Measurements from ENCODE around the gene NPY4R2.
"Not testable (repeated sequence)": the region's sequence is repeated elsewhere in the genome, so short reads cannot be mapped to it uniquely, and the experiment has no call there.

NPY4R2 gene

DNA sequence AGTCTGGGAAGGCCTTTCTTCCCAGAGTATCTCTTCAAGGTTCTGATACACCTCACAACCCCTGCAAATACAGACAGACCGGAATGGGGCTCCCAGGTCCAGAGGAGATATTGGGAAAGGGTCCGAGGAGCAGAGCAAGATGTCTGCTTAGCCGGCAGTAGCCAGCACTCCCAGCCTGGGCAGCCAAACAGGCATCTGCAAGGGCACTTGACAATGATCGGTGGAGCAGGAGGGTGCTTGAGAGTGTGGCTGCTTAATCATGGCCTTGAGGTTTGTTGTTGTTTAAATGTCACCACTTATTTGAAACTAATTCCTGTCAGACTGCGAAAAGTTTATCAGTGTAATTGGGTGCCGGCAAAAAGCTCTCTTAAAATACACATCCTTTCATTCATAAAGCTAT is 15.0 kb downstream of the NPY4R2 start:
- DNase-seq: not testable (repeated sequence)

DNA sequence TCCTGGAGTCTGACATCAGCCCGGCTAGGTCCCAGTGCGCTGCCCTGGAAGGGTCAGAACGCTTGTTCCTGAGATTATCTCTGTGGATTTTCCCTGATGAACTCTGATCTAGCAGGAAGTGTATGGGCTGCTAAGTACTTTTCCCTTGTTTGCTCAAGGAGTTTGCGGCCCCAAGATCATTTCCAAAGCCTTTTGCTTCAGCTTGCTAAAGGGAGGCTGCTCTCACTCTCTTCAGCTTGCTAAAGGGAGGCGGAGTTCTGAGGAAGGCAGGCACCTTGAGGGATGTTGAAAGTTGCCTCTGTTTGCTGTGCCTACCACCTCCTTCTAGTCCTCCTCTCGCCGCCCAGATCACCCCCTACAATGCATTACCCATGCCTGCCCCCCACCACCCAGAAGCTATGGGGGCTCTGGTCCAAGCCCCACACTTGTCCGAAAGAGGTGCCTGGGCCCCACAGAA is 18.3 kb downstream of the NPY4R2 start:
- not testable (repeated sequence) for DNase-seq

DNA sequence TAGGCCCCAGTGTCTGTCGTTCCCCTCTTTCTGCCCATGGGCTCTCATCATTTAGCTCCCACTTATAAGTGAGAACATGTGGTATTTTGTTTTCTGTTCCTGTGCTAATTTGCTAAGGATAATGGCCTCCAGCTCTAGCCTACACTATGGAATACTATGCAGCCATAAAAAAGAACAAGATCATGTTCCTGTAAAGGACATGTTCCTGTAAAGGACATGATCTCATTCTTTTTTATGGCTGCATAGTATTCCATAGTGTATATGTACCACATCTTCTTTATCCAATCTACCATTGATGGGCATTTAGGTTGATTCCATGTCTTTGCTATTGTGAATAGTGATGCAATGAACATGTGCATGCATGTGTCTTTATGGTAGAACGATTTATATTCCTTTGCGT is 19.2 kb downstream of the NPY4R2 start:
- not testable (repeated sequence) for DNase-seq

DNA sequence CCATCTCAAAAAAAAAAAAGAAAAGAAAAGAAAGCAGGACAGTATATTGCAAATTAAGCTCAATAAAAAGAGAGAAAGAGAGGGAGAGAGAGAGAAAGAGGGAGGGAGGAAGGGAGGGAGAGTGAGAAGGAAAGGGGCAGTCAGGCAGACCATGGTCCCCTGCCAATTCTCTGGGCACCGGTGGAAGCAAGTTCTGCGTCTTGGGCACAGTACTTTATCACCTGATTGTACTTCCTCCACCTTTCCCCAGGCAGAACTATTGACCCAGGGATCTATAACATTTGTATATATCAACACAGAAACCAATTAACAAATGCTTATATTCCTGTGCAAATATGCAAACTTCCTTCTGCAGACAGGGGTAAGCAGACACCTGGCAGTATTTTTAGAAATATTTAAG is 22.4 kb downstream of the NPY4R2 start:
- DNase-seq: not testable (repeated sequence)

DNA sequence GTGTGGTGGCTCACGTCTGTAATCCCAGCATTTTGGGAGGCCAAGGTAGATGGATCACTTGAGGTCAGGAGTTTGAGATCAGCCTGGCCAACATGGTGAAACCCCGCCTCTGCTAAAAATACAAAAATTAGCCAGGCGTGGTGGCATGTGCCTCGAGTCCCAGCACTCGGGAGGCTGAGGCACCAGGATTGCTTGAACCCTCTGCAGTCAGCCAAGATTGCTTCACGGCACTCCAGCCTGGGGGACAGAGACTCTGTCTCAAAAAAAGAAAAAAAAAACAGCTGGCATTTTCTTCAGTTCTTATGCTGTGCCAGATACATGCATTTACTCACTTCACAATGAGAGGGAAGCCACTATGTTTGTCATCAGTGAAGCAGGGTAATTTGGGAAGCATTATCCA is 22.9 kb downstream of the NPY4R2 start:
- DNase-seq: not testable (repeated sequence)

DNA sequence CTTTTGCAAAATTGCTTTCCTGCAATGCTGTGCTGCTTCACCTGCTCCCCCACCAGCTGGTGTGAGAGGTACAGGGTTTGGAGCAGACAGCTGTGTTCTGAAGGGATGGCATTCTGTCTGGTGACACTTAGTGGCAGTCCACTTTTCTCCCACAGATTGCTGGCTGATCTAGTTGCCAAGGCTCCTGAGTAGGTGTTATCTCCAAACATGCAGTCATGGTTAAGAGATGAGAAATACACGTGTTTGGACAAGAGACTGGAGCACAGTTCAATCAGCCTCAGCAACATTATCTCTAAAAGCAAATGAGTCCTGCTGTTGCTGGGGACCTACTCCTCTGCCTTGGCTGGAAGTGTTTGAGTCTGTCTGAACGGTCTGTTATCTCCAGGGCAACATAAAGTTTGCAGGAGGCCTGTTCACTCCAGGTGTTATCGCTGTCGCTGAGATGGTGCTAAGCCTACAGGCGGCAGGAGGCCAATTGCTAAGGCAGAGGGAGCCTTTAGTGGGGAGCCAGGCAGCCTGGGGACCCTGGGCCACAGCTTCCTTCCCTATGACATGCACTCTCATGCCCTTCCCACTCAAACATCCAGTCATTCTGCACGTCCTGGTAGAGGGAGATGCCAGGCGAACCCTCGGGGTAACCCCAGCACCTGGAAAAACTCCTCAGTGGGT is 24.0 kb downstream of the NPY4R2 start:
- DNase-seq: not testable (repeated sequence)

DNA sequence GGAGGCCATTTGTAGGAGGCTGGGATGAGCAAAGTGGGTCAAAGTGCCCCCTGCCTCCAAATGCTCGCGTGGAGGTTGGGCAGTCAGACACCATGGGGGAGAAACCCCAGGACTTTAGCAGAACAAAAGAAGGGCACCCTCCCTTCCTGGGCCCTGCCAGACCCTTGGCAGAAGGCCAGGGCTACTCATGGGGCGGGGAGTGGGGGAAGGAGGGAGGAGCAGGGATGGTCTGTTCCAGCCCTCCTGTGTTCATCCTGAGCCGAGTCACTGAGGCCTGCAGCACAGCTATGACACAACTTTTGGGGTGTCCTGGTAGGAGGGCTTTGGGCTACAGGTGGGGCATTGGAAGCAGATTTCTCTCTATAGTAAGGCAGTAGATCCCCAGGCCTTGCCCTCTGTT is 24.9 kb downstream of the NPY4R2 start:
- DNase-seq: not testable (repeated sequence)

DNA sequence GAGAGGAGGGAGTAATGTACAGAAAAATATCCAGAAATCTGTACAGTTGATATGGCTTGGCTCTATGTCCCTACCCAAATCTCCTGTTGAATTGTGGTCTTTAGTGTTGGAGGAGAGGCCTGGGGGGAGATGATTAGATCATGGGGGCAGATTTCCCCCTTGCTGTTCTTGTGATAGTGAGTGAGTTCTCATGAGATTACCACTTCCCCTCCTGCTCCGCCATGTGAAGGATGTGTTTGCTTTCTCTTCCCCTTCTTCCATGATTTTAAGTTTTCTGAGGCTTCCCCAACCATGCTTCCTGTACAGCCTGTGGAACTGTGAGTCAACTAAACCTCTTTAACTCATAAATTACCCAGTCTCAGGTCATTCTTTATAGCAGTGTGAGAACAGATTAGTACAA is 29.0 kb downstream of the NPY4R2 start:
- not testable (repeated sequence) for DNase-seq

DNA sequence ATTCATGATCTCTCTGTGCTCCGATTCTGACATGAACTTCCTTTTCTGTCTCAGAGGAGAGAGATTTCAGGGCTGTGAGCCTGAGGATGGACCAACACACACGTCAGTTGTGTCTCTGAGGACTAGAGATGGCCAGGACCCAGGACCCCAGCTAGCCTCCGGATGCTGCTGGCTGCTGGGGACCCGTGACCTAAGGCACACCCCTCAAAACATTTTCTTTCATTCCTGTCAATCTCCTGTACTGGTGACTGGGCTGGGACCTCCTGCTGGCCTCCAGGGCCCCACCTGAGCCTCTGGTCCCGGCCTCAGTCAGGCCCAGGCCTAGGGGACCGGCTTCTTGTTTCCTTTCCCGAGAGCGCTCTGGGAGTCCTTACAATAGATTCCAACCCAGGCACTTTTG is 38.7 kb downstream of the NPY4R2 start:
- DNase-seq: not testable (repeated sequence)

DNA sequence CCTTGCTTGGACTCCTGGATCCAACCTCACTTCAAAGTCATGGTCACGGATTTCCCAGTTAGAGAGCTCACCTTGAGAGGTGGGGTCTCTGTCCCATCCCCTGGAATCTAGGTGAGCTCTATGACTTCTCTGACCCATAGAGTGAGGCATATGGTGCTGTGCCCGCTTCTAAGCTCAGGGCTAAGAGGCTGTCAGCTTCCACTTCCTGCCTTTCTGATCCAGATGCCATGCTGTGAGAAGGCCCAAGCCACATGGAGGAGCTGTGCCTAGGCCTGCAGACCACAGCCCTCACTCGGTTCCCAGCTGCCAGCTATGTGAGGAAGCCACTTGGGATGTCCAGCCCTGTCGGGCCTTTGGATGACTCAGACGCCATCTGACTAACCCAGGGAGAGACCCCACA is 41.2 kb downstream of the NPY4R2 start:
- DNase-seq: not testable (repeated sequence)

DNA sequence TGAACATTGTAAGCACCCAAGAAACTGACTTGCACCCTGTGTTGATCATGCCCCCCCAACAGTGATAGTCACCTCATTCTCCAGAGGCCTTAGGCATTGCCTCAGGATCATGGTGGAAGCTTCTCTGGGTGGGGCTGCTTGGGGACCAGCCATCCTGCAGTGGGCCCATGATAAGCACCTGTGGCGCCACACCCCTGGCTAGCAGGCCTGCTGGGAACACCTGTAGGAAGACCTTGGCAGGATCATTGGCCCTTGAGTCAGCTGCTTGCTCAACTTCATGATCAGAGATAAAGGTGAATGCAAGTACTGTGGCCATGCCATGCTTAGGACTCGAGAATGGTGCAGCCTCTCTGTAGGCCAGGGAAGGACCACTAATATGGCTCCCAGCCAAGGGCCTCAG is 42.2 kb downstream of the NPY4R2 start:
- not testable (repeated sequence) for DNase-seq

DNA sequence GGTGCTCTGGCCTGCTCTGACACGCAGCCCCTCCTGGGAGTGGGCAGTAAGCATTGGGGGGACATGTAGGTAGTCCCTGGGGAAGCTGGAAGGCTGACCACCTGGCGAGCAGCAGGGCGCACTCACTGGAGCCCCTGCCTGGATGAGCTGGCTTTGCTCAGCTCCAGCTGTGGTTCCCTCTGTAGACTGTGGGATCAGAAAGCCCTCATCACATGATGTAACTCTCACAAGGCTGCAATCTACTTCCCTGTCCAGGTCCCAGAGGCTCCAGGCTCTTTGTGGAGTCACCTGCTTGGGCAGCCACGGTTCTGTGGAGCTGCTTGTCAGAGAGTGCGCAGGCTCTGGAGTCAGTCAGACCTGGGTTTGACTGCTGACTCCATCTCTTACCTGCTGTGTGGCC is 44.3 kb downstream of the NPY4R2 start:
- DNase-seq: not testable (repeated sequence)

DNA sequence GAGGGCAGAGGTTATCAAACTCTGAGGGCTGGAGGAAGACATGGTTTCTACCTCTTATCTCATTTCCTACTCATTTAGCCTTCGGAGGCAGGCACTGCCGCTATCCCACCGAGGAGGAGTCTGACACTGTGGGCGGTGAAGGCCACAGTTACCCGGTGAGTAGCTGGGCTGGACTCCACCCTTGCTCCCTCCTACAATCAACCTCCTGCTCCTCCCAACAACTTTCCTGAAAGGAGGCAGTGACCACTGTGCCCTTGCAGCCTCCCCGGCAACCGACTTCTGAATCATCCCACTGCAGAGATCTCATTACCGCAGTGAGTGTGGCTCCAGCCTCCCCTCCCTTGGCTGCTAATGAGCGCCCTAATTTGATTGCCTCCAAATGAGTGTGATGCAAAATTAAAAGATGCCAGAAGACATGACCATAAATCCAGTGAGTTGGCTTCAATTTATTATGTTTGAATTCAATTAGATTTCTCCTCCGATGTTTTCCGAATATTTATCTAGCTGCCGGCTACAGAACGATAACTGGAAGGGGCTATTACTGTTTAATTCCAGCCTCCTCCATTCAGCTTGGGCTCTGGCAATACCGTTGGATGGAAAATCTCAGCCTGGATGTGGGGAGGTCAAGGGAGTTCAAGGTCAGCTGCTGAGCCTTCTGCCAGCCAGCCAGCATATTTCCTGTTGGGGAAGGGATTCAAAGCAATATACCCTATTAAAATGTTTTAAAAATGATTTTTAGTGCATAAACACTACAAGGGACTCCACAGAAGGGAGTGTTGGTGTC is 46.0 kb downstream of the NPY4R2 start:
- not testable (repeated sequence) for DNase-seq

DNA sequence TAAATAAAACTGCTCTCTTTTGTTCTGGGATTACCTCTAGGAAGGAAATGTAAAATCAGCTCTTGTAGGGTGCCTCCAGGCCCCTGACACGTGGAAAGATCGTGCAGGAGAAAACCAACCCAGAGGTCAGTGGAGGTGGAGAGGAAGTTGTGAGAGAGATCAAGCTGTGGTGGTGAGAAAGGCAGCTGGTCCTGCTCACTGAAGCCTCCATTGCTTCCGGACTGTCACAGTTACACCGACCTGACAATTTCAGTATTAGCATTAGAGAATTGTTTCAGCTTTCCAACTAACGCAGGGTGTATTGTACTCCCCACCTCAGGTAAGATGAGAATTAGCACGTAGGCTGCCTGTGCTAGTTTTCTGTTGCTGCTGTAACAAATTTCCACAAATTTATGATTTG is 50.5 kb downstream of the NPY4R2 start:
- not testable (repeated sequence) for DNase-seq

DNA sequence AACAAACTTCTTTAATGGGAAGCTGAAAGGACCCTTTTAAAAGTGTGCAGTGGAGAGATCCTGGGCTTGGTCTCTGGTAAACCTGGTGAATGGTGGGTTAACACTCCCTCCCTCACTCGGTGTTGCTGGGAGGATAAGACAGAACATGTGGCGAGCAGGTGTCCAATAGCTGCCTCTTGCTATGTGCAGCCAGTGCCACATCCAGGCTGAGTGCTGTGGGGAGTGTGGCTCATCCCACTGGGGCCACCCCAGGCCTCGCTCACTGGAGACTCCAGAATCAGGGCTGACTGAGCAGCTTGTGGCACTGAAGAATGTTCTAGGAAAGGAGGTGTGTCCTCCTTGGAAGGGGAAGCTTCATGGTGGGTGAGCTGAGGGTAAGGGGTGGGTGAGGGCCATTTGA is 51.6 kb downstream of the NPY4R2 start:
- not testable (repeated sequence) for DNase-seq

DNA sequence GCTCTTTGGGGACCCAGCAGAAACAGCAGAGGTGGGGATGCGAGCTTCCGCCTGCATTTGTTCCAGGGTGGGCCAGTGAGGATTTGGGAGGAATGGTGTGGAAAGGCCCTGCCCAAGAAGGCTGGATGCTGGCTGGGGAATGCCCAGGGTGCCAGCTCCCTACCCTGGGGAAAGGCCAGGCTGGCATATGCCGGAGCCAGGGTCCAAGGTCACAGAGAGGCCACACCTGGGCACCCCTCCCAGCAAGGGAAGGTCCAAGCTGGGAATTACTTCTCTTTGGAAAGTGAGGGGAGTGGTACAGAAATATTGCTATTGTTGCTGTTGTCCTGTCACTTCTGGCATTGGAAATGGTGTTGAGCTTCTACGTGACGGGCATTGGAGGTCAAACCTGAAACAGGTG is 53.1 kb downstream of the NPY4R2 start:
- not testable (repeated sequence) for DNase-seq

DNA sequence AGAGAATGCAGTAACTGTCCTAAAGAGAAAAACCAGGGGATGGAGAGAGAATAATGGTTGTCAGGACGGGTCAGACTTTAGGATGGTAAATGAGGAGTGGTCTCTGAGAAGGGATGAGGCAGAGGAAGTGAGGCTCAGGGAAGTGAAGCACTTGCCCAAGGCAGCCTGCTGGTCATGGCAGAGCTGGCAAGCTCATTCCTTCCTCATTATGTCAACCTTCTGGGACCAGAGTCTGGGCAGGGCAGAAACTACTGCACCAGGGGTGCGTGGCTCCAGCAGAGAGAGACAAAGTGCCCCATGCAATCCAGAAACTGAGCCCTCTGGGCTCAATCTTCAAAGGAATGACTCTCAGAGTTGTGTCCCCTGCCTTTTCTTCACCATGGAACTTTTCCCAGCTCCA is 53.6 kb downstream of the NPY4R2 start:
- DNase-seq: not testable (repeated sequence)
